ENCODE measurements around the gene PLD1. TPM values are rescaled to one million over a fixed set of nuclear protein-coding genes. Genes with fewer than 3 reads are reported as not detected.

PLD1 gene
- total and polyA plus RNA-seq, 10 of the 15 experiments (the other 5 are each of a cell fraction or from before 2014, with no cell fraction given), result 2.9 to 108 (median 3.6) TPM

DNA sequence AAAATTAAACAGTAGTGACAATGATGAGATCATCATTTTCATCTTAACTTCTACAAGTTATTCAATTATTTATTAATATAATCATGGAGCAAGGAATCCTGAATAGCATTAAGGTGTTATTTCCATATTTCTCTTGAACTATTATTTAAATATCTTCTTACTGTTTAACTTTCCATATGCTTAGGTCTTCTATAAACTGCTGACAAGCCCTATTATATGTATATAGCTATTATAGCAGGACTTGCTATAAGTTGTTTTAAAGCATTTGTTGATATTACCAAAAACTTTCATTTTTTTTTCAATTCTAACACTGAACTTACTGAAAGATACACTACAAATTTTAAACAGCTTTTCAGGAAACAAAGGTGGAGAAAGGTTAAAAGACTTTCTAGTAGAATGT lies 76.7 kb downstream of the PLD1 start:
- RAD21 ChIA-PET (ENCODE audit: unreplicated experiment), result interaction anchor here (2.8 kb wide), 1 partner anchor 39 kb away, joined by 11 read pairs; no protein-coding TSS in a partner anchor
- ATAC-seq (no peak), FAIRE-seq (no peak), DNase-seq (ENCODE audit: low read depth, low spot score) (no peak)
- no peaks in the 10 kb centered on the region for H3K27me3 ChIP-seq (replicated peaks in 1 of 2; ENCODE audit: control insufficient read depth in 2 of 2, insufficient read depth in 2 of 2, low read length in 1 of 2)
- in situ Hi-C loops (cut with MboI), result no loop called here
- H4K20me1 ChIP-seq (ENCODE audit: control insufficient read depth, insufficient read depth), result no peaks in the 10 kb centered on the region
- no peak overlapping the region for H3K4me2 ChIP-seq (ENCODE audit: control insufficient read depth, insufficient read depth)
- H3K9me3 ChIP-seq (replicated peaks; ENCODE audit: control insufficient read depth, insufficient read depth, low read length), result no peaks in the 10 kb centered on the region
- no peaks in the 10 kb centered on the region for H3K79me2 ChIP-seq (ENCODE audit: control insufficient read depth, insufficient read depth, low read length)
- POLR2A ChIA-PET, result no interaction called here
- intact Hi-C loops (cut with micrococcal nuclease; ENCODE audit: unreplicated experiment), result no loop called here
- no peaks in the 10 kb centered on the region for H3K4me1 ChIP-seq (ENCODE audit: control insufficient read depth, insufficient read depth, low read length)
- H3K36me3 ChIP-seq (ENCODE audit: control insufficient read depth in 2 of 2, insufficient read depth in 2 of 2, low read length in 1 of 2), result peaks cover 0 to 5% of the 10 kb centered on the region in 2 experiments; a peak in 2 of 4 replicates
- H2AFZ ChIP-seq (ENCODE audit: control insufficient read depth, low read depth, low read length), result no peak overlapping the region
- no peak overlapping the region for H3K4me3 ChIP-seq
- CTCF ChIA-PET, result interaction anchor here (0.8 to 2.1 kb wide), 4 partner anchors 39 to 599 kb away, joined by 3 to 13 read pairs (median 4); no protein-coding TSS in a partner anchor
- TF ChIP-seq NRF1 (conservative IDR thresholded peaks at IDR 0.05; ENCODE audit: low read depth, low read length) (no peak), MTA2 (IDR thresholded peaks at IDR 0.05; ENCODE audit: low read depth) (no peak), MEF2B (IDR thresholded peaks at IDR 0.05; ENCODE audit: partially characterized antibody, poor library complexity, severe bottlenecking) (no peak), PML (IDR thresholded peaks at IDR 0.05; ENCODE audit: low read length) (no peak), CHD4 (IDR thresholded peaks at IDR 0.05) (no peak), DPF2 (IDR thresholded peaks at IDR 0.05) (no peak), SRF (IDR thresholded peaks at IDR 0.05; ENCODE audit: low read depth in 2 of 2, low read length in 2 of 2) (no peak), MYC (IDR thresholded peaks at IDR 0.05; ENCODE audit: insufficient read depth, insufficient read length, insufficient replicate concordance, low read length, severe bottlenecking) (no peak), TCF12 (IDR thresholded peaks at IDR 0.05; ENCODE audit: low read depth, low read length) (no peak), YBX1 (IDR thresholded peaks at IDR 0.05) (no peak), RB1 (IDR thresholded peaks at IDR 0.05; ENCODE audit: borderline replicate concordance) (no peak), RAD51 (IDR thresholded peaks at IDR 0.05) (no peak), SMC3 (IDR thresholded peaks at IDR 0.05; ENCODE audit: borderline replicate concordance, low read length) (no peak), NR2C1 (IDR thresholded peaks at IDR 0.05) (no peak), ETV6 (conservative IDR thresholded peaks at IDR 0.05 in 1 of 2, IDR thresholded peaks at IDR 0.05 in 1 of 2; ENCODE audit: borderline replicate concordance in 1 of 2, low read depth in 1 of 2) (no peak), EGR1 (IDR thresholded peaks at IDR 0.05; ENCODE audit: borderline replicate concordance in 1 of 2, low read depth in 2 of 2, low read length in 2 of 2) (no peak)
- TF ChIP-seq, protein P1, sequence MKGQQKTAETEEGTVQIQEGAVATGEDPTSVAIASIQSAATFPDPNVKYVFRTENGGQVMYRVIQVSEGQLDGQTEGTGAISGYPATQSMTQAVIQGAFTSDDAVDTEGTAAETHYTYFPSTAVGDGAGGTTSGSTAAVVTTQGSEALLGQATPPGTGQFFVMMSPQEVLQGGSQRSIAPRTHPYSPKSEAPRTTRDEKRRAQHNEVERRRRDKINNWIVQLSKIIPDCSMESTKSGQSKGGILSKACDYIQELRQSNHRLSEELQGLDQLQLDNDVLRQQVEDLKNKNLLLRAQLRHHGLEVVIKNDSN (IDR thresholded peaks at IDR 0.05; ENCODE audit: borderline replicate concordance, extremely low read length, insufficient read depth, low read depth, low read length), result no peak
- TF ChIP-seq, protein P2, sequence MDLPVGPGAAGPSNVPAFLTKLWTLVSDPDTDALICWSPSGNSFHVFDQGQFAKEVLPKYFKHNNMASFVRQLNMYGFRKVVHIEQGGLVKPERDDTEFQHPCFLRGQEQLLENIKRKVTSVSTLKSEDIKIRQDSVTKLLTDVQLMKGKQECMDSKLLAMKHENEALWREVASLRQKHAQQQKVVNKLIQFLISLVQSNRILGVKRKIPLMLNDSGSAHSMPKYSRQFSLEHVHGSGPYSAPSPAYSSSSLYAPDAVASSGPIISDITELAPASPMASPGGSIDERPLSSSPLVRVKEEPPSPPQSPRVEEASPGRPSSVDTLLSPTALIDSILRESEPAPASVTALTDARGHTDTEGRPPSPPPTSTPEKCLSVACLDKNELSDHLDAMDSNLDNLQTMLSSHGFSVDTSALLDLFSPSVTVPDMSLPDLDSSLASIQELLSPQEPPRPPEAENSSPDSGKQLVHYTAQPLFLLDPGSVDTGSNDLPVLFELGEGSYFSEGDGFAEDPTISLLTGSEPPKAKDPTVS (IDR thresholded peaks at IDR 0.05; ENCODE audit: low read depth, low read length), result no peak
- SMC1A ChIA-PET (ENCODE audit: uncharacterized antibody, unreplicated experiment), result interaction anchor here (0.7 to 1.4 kb wide), 3 partner anchors 11 to 42 kb away, joined by 3 to 5 read pairs (median 4); no protein-coding TSS in a partner anchor
- H3K27ac ChIP-seq (ENCODE audit: control insufficient read depth, insufficient read depth), result no peak overlapping the region
- no peak overlapping the region for H3K9ac ChIP-seq (ENCODE audit: control insufficient read depth, insufficient read depth, low read length)
- BruUV-seq (replicated peaks), result no TSS peak

All from GM12878 (cell line).